ENCODE results near the gene PRRC2C.
"Not testable (repeated sequence)": the region's sequence is repeated elsewhere in the genome, so short reads cannot be mapped to it uniquely, and the experiment has no call there.

Gene PRRC2C

GRCh38 chr1:171588230-171588629, 102.9 kb downstream of the PRRC2C start:
- DNase-seq, result no peak

- no peak for DNase-seq
These were observed 104.7 kb downstream of the PRRC2C start for GRCh38 chr1:171590022-171590421.

GRCh38 chr1:171595324-171595723, 110.0 kb downstream of the PRRC2C start:
- DNase-seq, result no peak

GRCh38 chr1:171596119-171596518, 110.8 kb downstream of the PRRC2C start:
- DNase-seq, result no peak

- DNase-seq, result no peak
These were observed 111.4 kb downstream of the PRRC2C start for GRCh38 chr1:171596705-171597104.

GRCh38 chr1:171597203-171597602, 111.9 kb downstream of the PRRC2C start:
- no peak for DNase-seq

- not testable (repeated sequence) for DNase-seq
These were observed 115.0 kb downstream of the PRRC2C start for GRCh38 chr1:171600310-171600709.

- no peak for DNase-seq
These were observed 115.5 kb downstream of the PRRC2C start for GRCh38 chr1:171600862-171601261.

- DNase-seq, result not testable (repeated sequence)
These were observed 117.7 kb downstream of the PRRC2C start for GRCh38 chr1:171603042-171603441.

GRCh38 chr1:171606402-171606941, 121.1 kb downstream of the PRRC2C start:
- DNase-seq, result no peak

GRCh38 chr1:171610385-171610784, 125.1 kb downstream of the PRRC2C start:
- DNase-seq, result no peak

- DNase-seq, result no peak
These were observed 126.0 kb downstream of the PRRC2C start for GRCh38 chr1:171611306-171611705.

GRCh38 chr1:171613282-171613681, 128.0 kb downstream of the PRRC2C start:
- DNase-seq, result no peak

- DNase-seq, result not testable (repeated sequence)
These were observed 130.0 kb downstream of the PRRC2C start for GRCh38 chr1:171615122-171615906.

- no peak for DNase-seq
These were observed 131.3 kb downstream of the PRRC2C start for GRCh38 chr1:171616586-171616985.

GRCh38 chr1:171622152-171622462, 136.8 kb downstream of the PRRC2C start, which contains the start of gene MYOCOS:
Gene MYOCOS (plus strand): TSS chr1:171622243. CDS start chr1:171623884, 1,641 bp downstream.
- DNase-seq, result no peak

- no peak for DNase-seq
These were observed 138.5 kb downstream of the PRRC2C start for GRCh38 chr1:171623651-171624331.

GRCh38 chr1:171625225-171625624, 139.9 kb downstream of the PRRC2C start:
- no peak for DNase-seq

- no peak for DNase-seq
These were observed 141.7 kb downstream of the PRRC2C start for GRCh38 chr1:171627020-171627419.

- no peak for DNase-seq
These were observed 142.9 kb downstream of the PRRC2C start for GRCh38 chr1:171628225-171628624.

- DNase-seq, result no peak
These were observed 150.3 kb downstream of the PRRC2C start for GRCh38 chr1:171635661-171636060.

GRCh38 chr1:171636141-171636540, 150.8 kb downstream of the PRRC2C start:
- DNase-seq, result no peak

- no peak for DNase-seq
These were observed 152.7 kb downstream of the PRRC2C start for GRCh38 chr1:171637928-171638576.

GRCh38 chr1:171640225-171640624, 154.9 kb downstream of the PRRC2C start:
- DNase-seq, result no peak

Measured in activated T-cell treated with anti-CD3 and anti-CD28 coated beads, Interleukin-2, amount 50 U/mL, for 1 hour (primary cell).